GM19463 (cell line): ENCODE data around the gene NUP37.
"Not testable (repeated sequence)": the region's sequence is repeated elsewhere in the genome, so short reads cannot be mapped to it uniquely, and the experiment has no call there.

Source experiments
- ATAC-seq: cut with Tn5 transposase; IDR thresholded peaks from one replicate; pipeline ENCODE4 v1.9.1; 2021; ENCODE audit warnings: mild to moderate bottlenecking, moderate library complexity; ENCODE audit not compliant: unreplicated experiment

NUP37 gene

GRCh38 chr12:102093319-102093718 is 26.6 kb downstream of the NUP37 start:
- no peak for ATAC-seq

- not testable (repeated sequence) for ATAC-seq
Observed at GRCh38 chr12:102089228-102089835, 30.6 kb downstream of the NUP37 start.

- ATAC-seq = no peak
Observed at GRCh38 chr12:102080842-102081241, 39.1 kb downstream of the NUP37 start.

GRCh38 chr12:102072092-102072491 is 47.8 kb downstream of the NUP37 start:
- ATAC-seq = not testable (repeated sequence)

GRCh38 chr12:102069707-102070106 is 50.2 kb downstream of the NUP37 start:
- ATAC-seq = no peak

- no peak for ATAC-seq
Observed at GRCh38 chr12:102067574-102068258, 52.2 kb downstream of the NUP37 start.

- no peak for ATAC-seq
Observed at GRCh38 chr12:102064476-102064875, 55.4 kb downstream of the NUP37 start.

GRCh38 chr12:102063069-102063468 is 56.8 kb downstream of the NUP37 start:
- ATAC-seq = no peak

- no peak for ATAC-seq
Observed at GRCh38 chr12:102062419-102062806, 57.5 kb downstream of the NUP37 start.

- ATAC-seq = peak; percentile 94
Observed at GRCh38 chr12:102061560-102062418, 58.1 kb downstream of the NUP37 start, which contains the start of gene WASHC3. Gene WASHC3, minus strand, starts transcription at chr12:102061991. Its CDS starts 29 bp downstream, at chr12:102061962.

- ATAC-seq = peak; percentile 33
Observed at GRCh38 chr12:102061096-102061559, 58.8 kb downstream of the NUP37 start.

- no peak for ATAC-seq
Observed at GRCh38 chr12:102059343-102059742, 60.6 kb downstream of the NUP37 start.

- ATAC-seq = no peak
Observed at GRCh38 chr12:102054345-102054744, 65.6 kb downstream of the NUP37 start.

- ATAC-seq = no peak
Observed at GRCh38 chr12:102053062-102053349, 66.9 kb downstream of the NUP37 start.

- no peak for ATAC-seq
Observed at GRCh38 chr12:102052192-102053061, 67.5 kb downstream of the NUP37 start.

GRCh38 chr12:102051431-102051965 is 68.4 kb downstream of the NUP37 start:
- ATAC-seq = no peak

GRCh38 chr12:102050660-102051430 is 69.1 kb downstream of the NUP37 start:
- no peak for ATAC-seq

GRCh38 chr12:102043928-102044327 is 76.0 kb downstream of the NUP37 start:
- peak; percentile 90 for ATAC-seq

- no peak for ATAC-seq
Observed at GRCh38 chr12:102033991-102034745, 85.7 kb downstream of the NUP37 start.
